T-helper 1 cell (primary cell): Measurements from ENCODE around the gene DVL1.

ENCODE experiments used
- DNase-seq, 5 donors: peaks; one replicate each; pipeline ENCODE4 v3.0.0-alpha.2; 2012 to 2020

DVL1 gene

GRCh38 chr1:1309251-1310108 lies 39.7 kb downstream of the DVL1 start:
- DNase-seq = no peak

- DNase-seq = no peak
These were observed 40.4 kb downstream of the DVL1 start for GRCh38 chr1:1308756-1309250.

- peak; percentile 82 to 94 (median 85) for DNase-seq
These were observed 41.1 kb downstream of the DVL1 start, which contains the start of the genes ACAP3 and PUSL1 for GRCh38 chr1:1307923-1308755. Gene ACAP3 (minus strand): TSS chr1:1307930. CDS start chr1:1307815, 115 bp downstream. Gene PUSL1 (plus strand): TSS chr1:1308597. CDS start chr1:1308644, 47 bp downstream.

GRCh38 chr1:1307261-1307922 lies 41.8 kb downstream of the DVL1 start:
- DNase-seq = no peak

GRCh38 chr1:1306661-1307260 lies 42.5 kb downstream of the DVL1 start:
- no peak for DNase-seq

GRCh38 chr1:1306070-1306660 lies 43.1 kb downstream of the DVL1 start:
- peak in 1 of 5 donors; percentile 23 for DNase-seq

- DNase-seq = peak in 4 of 5 donors; percentile 39 to 79 (median 46)
These were observed 43.7 kb downstream of the DVL1 start for GRCh38 chr1:1305300-1306069.

GRCh38 chr1:1304331-1305299 lies 44.6 kb downstream of the DVL1 start:
- DNase-seq = no peak

GRCh38 chr1:1303736-1304135 lies 45.5 kb downstream of the DVL1 start:
- DNase-seq = no peak

- no peak for DNase-seq
These were observed 46.2 kb downstream of the DVL1 start for GRCh38 chr1:1302951-1303509.

GRCh38 chr1:1302006-1302430 lies 47.2 kb downstream of the DVL1 start:
- DNase-seq = no peak

GRCh38 chr1:1300352-1300739 lies 48.9 kb downstream of the DVL1 start:
- no peak for DNase-seq

GRCh38 chr1:1299686-1300351 lies 49.4 kb downstream of the DVL1 start:
- no peak for DNase-seq

GRCh38 chr1:1298861-1299685 lies 50.1 kb downstream of the DVL1 start:
- peak in 1 of 5 donors; percentile 0 for DNase-seq

- no peak for DNase-seq
These were observed 51.3 kb downstream of the DVL1 start for GRCh38 chr1:1297802-1298424.

- no peak for DNase-seq
These were observed 52.9 kb downstream of the DVL1 start for GRCh38 chr1:1296070-1297061.
